IMR-90 (cell line): ENCODE results near the gene KRTAP5-5. TPM values are rescaled to one million over a fixed set of nuclear protein-coding genes. Genes with fewer than 3 reads are reported as not detected.

Experiments used
- ATAC-seq: fragments of 200-7000 bp; cut with Tn5 transposase; 2 replicates; pipeline ENCODE4 v1.9.1; 2020; ENCODE audit warnings: low read depth, mild to moderate bottlenecking, moderate library complexity
- BruUV-seq: library from RNA; stranded (reverse); fragments of 400-500 nt; replicated peaks from 2 replicates; lab custom pipeline; 2021; lab: Mats Ljungman, UMichigan
- CTCF ChIA-PET: fragments of 300-600 bp; formaldehyde crosslinking; extraction: SDS; loops from one replicate; lab custom pipeline; 2021; ENCODE audit warnings: antibody characterized with exemption; lab: Yijun Ruan, JAX
- POLR2A ChIA-PET: fragments of 300-600 bp; sonication (Branson Sonifier 250); formaldehyde crosslinking; loops from one replicate; lab custom pipeline; 2022; ENCODE audit warnings: antibody characterized with exemption; ENCODE audit not compliant: unreplicated experiment; lab: Charles Lee
- DNase-seq: peaks from one replicate; pipeline ENCODE4 v3.0.0; 2013
- H2AFZ ChIP-seq: replicated peaks from 2 replicates; pipeline ENCODE3; 2013; ENCODE audit warnings: low read length, mild to moderate bottlenecking; ENCODE audit not compliant: poor library complexity
- H2AK5ac ChIP-seq: 2 replicates; pipeline ENCODE4 v1.6.1; 2013; ENCODE audit warnings: low read depth, low read length, inconsistent platforms
- H2AK9ac ChIP-seq: replicated peaks from 2 replicates; pipeline ENCODE3; 2013; ENCODE audit warnings: mild to moderate bottlenecking, low read depth, low read length, moderate library complexity; ENCODE audit not compliant: poor library complexity
- H2BK120ac ChIP-seq: 2 replicates; pipeline ENCODE4 v1.6.1; 2013; ENCODE audit warnings: low read depth, low read length, inconsistent platforms
- H2BK15ac ChIP-seq: 3 replicates; pipeline ENCODE4 v1.6.1; 2013; ENCODE audit warnings: low read depth, low read length, inconsistent platforms
- H2BK20ac ChIP-seq: 2 replicates; pipeline ENCODE4 v1.6.1; 2013; ENCODE audit warnings: low read depth, mild to moderate bottlenecking, inconsistent platforms, low read length, moderate library complexity
- H2BK5ac ChIP-seq: 2 replicates; pipeline ENCODE4 v1.6.1; 2013; ENCODE audit warnings: mild to moderate bottlenecking, low read depth, low read length, inconsistent platforms; ENCODE audit not compliant: poor library complexity, severe bottlenecking
- H3K14ac ChIP-seq: replicated peaks from 2 replicates; pipeline ENCODE4 v1.6.1; 2013; ENCODE audit warnings: low read depth, low read length, inconsistent platforms
- H3K18ac ChIP-seq: 2 replicates; pipeline ENCODE4 v1.6.1; 2013; ENCODE audit warnings: low read depth, low read length, control low read depth
- H3K23ac ChIP-seq: 2 replicates; pipeline ENCODE4 v1.6.1; 2013; ENCODE audit warnings: low read depth, low read length, inconsistent platforms
- H3K27ac ChIP-seq: 2 replicates; pipeline ENCODE4 v1.5.1; 2013; ENCODE audit warnings: mild to moderate bottlenecking, control low read depth, low read length; ENCODE audit not compliant: insufficient read depth
- H3K27me3 ChIP-seq: 2 replicates; pipeline ENCODE4 v1.6.1; 2013; ENCODE audit warnings: low read length; ENCODE audit not compliant: control insufficient read depth, insufficient read depth
- H3K36me3 ChIP-seq: 2 replicates; pipeline ENCODE4 v1.6.1; 2013; ENCODE audit warnings: low read length, mixed read lengths; ENCODE audit not compliant: control insufficient read depth, insufficient read depth
- H3K4ac ChIP-seq: 2 replicates; pipeline ENCODE4 v1.6.1; 2013; ENCODE audit warnings: low read depth, low read length, inconsistent platforms
- H3K4me1 ChIP-seq: 2 replicates; pipeline ENCODE4 v1.6.1; 2013; ENCODE audit warnings: low read length, mixed read lengths; ENCODE audit not compliant: control insufficient read depth, insufficient read depth
- H3K4me2 ChIP-seq: 2 replicates; pipeline ENCODE4 v1.6.1; 2013; ENCODE audit warnings: low read depth, mild to moderate bottlenecking, control low read depth, low read length, moderate library complexity
- H3K4me3 ChIP-seq: 2 replicates; pipeline ENCODE4 v1.5.1; 2013; ENCODE audit warnings: low read depth, mild to moderate bottlenecking, control low read depth, low read length, moderate library complexity; ENCODE audit not compliant: insufficient read depth
- H3K56ac ChIP-seq: 2 replicates; pipeline ENCODE4 v1.6.1; 2013; ENCODE audit warnings: low read length, inconsistent platforms; ENCODE audit not compliant: insufficient read depth; ENCODE audit errors: extremely low read depth
- H3K79me1 ChIP-seq, 2 experiments: 2 replicates each; pipeline ENCODE4 v1.6.1; 2013; ENCODE audit warnings: low read length in 2 of 2, inconsistent platforms in 1 of 2, low read depth in 1 of 2
- H3K9ac ChIP-seq: 2 replicates; pipeline ENCODE4 v1.6.1; 2013; ENCODE audit warnings: low read depth, low read length, control low read depth
- H3K9me1 ChIP-seq: 2 replicates; pipeline ENCODE4 v1.6.1; 2013; ENCODE audit warnings: low read length, inconsistent platforms; ENCODE audit not compliant: insufficient read depth
- H3K9me3 ChIP-seq: 2 replicates; pipeline ENCODE4 v1.6.1; 2013; ENCODE audit warnings: low read length; ENCODE audit not compliant: control insufficient read depth, insufficient read depth
- H4K20me1 ChIP-seq: 2 replicates; pipeline ENCODE4 v1.6.1; 2013; ENCODE audit warnings: low read length, inconsistent platforms; ENCODE audit not compliant: insufficient read depth
- H4K5ac ChIP-seq: 2 replicates; pipeline ENCODE4 v1.6.1; 2013; ENCODE audit warnings: mild to moderate bottlenecking, low read depth, low read length, control low read depth
- H4K8ac ChIP-seq, 2 experiments: 2 replicates each; pipeline ENCODE4 v1.6.1; 2013; ENCODE audit warnings: low read depth in 2 of 2, low read length in 2 of 2, control low read depth in 1 of 2, inconsistent platforms in 1 of 2
- H4K91ac ChIP-seq: 2 replicates; pipeline ENCODE4 v1.6.1; 2013; ENCODE audit warnings: low read depth, low read length, inconsistent platforms; ENCODE audit not compliant: insufficient read depth
- BHLHE40 ChIP-seq: fragments of 150-350 bp; IDR thresholded peaks from 2 replicates; pipeline ENCODE4 v1.6.1; 2016; ENCODE audit warnings: mild to moderate bottlenecking, low read depth, low read length
- CEBPB ChIP-seq: IDR thresholded peaks from 2 replicates; pipeline ENCODE4 v1.6.1; 2012; ENCODE audit warnings: low read depth, low read length, improper control_type of control experiment
- CHD1 ChIP-seq: IDR thresholded peaks from 2 replicates; pipeline ENCODE4 v1.6.1; 2012; ENCODE audit warnings: low read depth, low read length, improper control_type of control experiment
- CTCF ChIP-seq: conservative IDR thresholded peaks from 2 replicates; pipeline ENCODE4 v1.5.1; 2012; ENCODE audit warnings: mild to moderate bottlenecking, low read depth, low read length, improper control_type of control experiment
- FOS ChIP-seq: fragments of 150-350 bp; IDR thresholded peaks from 2 replicates; pipeline ENCODE4 v1.6.1; 2016; ENCODE audit warnings: low read depth, low read length
- MAFK ChIP-seq: IDR thresholded peaks from 2 replicates; pipeline ENCODE4 v1.6.1; 2012; ENCODE audit warnings: low read depth, low read length, improper control_type of control experiment
- MAZ ChIP-seq: IDR thresholded peaks from 2 replicates; pipeline ENCODE4 v1.6.1; 2012; ENCODE audit warnings: low read depth, mild to moderate bottlenecking, low read length, improper control_type of control experiment, moderate library complexity, borderline replicate concordance
- MXI1 ChIP-seq: IDR thresholded peaks from 2 replicates; pipeline ENCODE4 v1.6.1; 2012; ENCODE audit warnings: low read depth, mild to moderate bottlenecking, low read length, moderate library complexity, borderline replicate concordance
- NFE2L2 ChIP-seq: fragments of 150-350 bp; IDR thresholded peaks from 2 replicates; pipeline ENCODE4 v1.6.1; 2016; ENCODE audit warnings: low read depth, mild to moderate bottlenecking, low read length
- POLR2A ChIP-seq: IDR thresholded peaks from 2 replicates; pipeline ENCODE4 v1.6.1; 2012; ENCODE audit warnings: mild to moderate bottlenecking, low read depth, low read length
- RAD21 ChIP-seq: IDR thresholded peaks from 2 replicates; pipeline ENCODE4 v1.6.1; 2012; ENCODE audit warnings: low read length, improper control_type of control experiment
- RCOR1 ChIP-seq: IDR thresholded peaks from 2 replicates; pipeline ENCODE4 v1.6.1; 2012; ENCODE audit warnings: mild to moderate bottlenecking, low read length, improper control_type of control experiment; ENCODE audit not compliant: insufficient replicate concordance
- RFX5 ChIP-seq: IDR thresholded peaks from 2 replicates; pipeline ENCODE4 v1.8.0; 2012; ENCODE audit warnings: low read depth, mild to moderate bottlenecking, low read length, moderate library complexity
- SMC3 ChIP-seq: fragments of 150-350 bp; IDR thresholded peaks from 2 replicates; pipeline ENCODE4 v1.6.1; 2016; ENCODE audit warnings: low read depth, mild to moderate bottlenecking, antibody characterized with exemption, low read length, moderate library complexity
- USF2 ChIP-seq: fragments of 150-350 bp; IDR thresholded peaks from 2 replicates; pipeline ENCODE4 v1.6.1; 2017; ENCODE audit warnings: mild to moderate bottlenecking, antibody characterized with exemption, low read length, low read depth
- WGBS, 2 experiments: methylation state at CpG; one replicate each; pipeline versions ENCODE4 v1.1.5 to v1.1.7; 2013; ENCODE audit warnings: missing lambda C conversion rate in 2 of 2; ENCODE audit not compliant: insufficient read length in 1 of 2; ENCODE audit errors: extremely low coverage in 2 of 2; 5-methylcytosine and 5-hydroxymethylcytosine counted together
- dilution Hi-C: fragments of 300-500 bp; cut with HindIII; formaldehyde crosslinking; loops from one replicate; pipeline ENCODE4 v1.14.3; 2018; ENCODE audit warnings: low sequenced_read_pairs; ENCODE audit not compliant: unreplicated experiment
- in situ Hi-C: fragments of 300-500 bp; cut with MboI; formaldehyde crosslinking; loops from 3 replicates; pipeline ENCODE4 v1.14.3; 2019; ENCODE audit warnings: low sequenced_read_pairs, inconsistent platforms, mixed read lengths
- intact Hi-C: fragments of 100-400 bp; cut with micrococcal nuclease; formaldehyde crosslinking; loops from 2 replicates; pipeline ENCODE4 v1.10.0; 2022
- polyA plus RNA-seq, 3 experiments: library from polyadenylated mRNA; depleted of rRNA; stranded (reverse); fragments of >200 nt; gene quantifications; 2 replicates each; pipeline ENCODE4 v1.2.3, GENCODE V29; 2012; ENCODE audit warnings: low replicate concordance in 1 of 3
- total RNA-seq: library from RNA; depleted of rRNA; stranded (reverse); fragments of >200 nt; gene quantifications from 2 replicates; pipeline ENCODE4 v1.2.3, GENCODE V29; 2012
- TF ChIP-seq, protein P1 (sequence below): fragments of 150-350 bp; IDR thresholded peaks from 2 replicates; pipeline ENCODE4 v1.6.1; 2016; ENCODE audit warnings: low read depth, mild to moderate bottlenecking, low read length, moderate library complexity, borderline replicate concordance

KRTAP5-5 gene
- total and polyA plus RNA-seq, 2 of the 4 experiments (the other 2 are of a cell fraction) = not detected

DNA sequence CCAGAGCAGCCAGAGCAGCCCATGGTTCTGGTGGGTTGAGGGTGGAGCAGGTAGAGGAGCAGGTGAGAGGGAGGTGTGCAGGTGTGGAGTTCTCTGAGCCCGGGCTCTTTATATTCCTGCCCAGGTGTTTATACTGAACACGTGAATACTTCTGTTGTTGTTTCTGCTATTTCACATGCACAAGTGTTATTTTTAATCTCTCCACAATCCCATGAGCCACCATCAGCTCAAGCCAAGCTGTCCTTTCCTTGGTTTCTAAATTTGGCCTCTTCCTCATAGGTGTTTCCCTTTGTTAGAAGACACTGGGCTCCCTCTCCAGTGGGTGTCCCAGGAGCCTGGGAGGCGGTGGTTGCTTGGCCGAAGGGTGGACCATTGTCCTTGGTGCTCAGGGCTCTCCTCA, 21.2 kb upstream of the KRTAP5-5 start, which contains the start of gene KRTAP5-3:
Gene KRTAP5-3, minus strand, starts transcription at position 101 of the 400 bp plus-strand sequence. Its CDS starts 78 bp downstream, at position 23.
- POLR2A ChIA-PET = no interaction called here

More for the DNA sequence above, 21.2 kb upstream of the KRTAP5-5 start, which contains the start of gene KRTAP5-3:
- Histone ChIP-seq H2BK120ac (no peak within 1 kb of the TSS), H3K9me3 (no peaks in the 10 kb centered on the region), H3K9ac (no peak within 1 kb of the TSS), H3K27ac (no peak within 1 kb of the TSS), H4K91ac (no peak within 1 kb of the TSS), H4K5ac (no peak within 1 kb of the TSS), H3K4me2 (no peak within 1 kb of the TSS), H3K23ac (no peak within 1 kb of the TSS), H2BK5ac (no peak within 1 kb of the TSS), H2AK5ac (no peak within 1 kb of the TSS), H3K27me3 (peaks cover 49% of the 10 kb centered on the region), H4K8ac (no peak within 1 kb of the TSS), H2BK15ac (no peak within 1 kb of the TSS), H3K18ac (no peak within 1 kb of the TSS), H3K56ac (no peak within 1 kb of the TSS), H3K79me1 (no peaks in the 10 kb centered on the region), H3K9me1 (no peaks in the 10 kb centered on the region), H2AK9ac (no peak within 1 kb of the TSS), H3K4me1 (no peaks in the 10 kb centered on the region), H3K14ac (no peak within 1 kb of the TSS), H3K36me3 (no peaks in the 10 kb centered on the region), H3K4ac (no peak within 1 kb of the TSS), H2AFZ (no peak within 1 kb of the TSS), H4K20me1 (no peaks in the 10 kb centered on the region), H3K4me3 (no peak within 1 kb of the TSS), H2BK20ac (no peak within 1 kb of the TSS)
- in situ Hi-C loops (no loop called here), dilution Hi-C loops (no loop called here), intact Hi-C loops (no loop called here)
- no peak for DNase-seq
- ATAC-seq = no peak
- BruUV-seq = no TSS peak
- TF ChIP-seq CTCF (no peak), NFE2L2 (no peak), RCOR1 (no peak), POLR2A (no peak), BHLHE40 (no peak), MAZ (no peak), USF2 (no peak), FOS (no peak), RFX5 (no peak), MXI1 (no peak), RAD21 (no peak), CEBPB (no peak), CHD1 (no peak), MAFK (no peak), SMC3 (no peak)
- TF ChIP-seq, protein P1, sequence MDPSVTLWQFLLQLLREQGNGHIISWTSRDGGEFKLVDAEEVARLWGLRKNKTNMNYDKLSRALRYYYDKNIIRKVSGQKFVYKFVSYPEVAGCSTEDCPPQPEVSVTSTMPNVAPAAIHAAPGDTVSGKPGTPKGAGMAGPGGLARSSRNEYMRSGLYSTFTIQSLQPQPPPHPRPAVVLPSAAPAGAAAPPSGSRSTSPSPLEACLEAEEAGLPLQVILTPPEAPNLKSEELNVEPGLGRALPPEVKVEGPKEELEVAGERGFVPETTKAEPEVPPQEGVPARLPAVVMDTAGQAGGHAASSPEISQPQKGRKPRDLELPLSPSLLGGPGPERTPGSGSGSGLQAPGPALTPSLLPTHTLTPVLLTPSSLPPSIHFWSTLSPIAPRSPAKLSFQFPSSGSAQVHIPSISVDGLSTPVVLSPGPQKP = no peak
- CTCF ChIA-PET = interaction anchor here (2.2 kb wide), 1 partner anchor 13 kb away, joined by 7 read pairs; no protein-coding TSS in a partner anchor
- WGBS, 2 experiments = no CpG with 5 or more reads among the region's 4 CpGs
